IPS DF 6.9 (cell line): ENCODE measurements around the gene CISD3.

Experiments used
- DNase-seq: peaks from one replicate; pipeline ENCODE4 v3.0.0-alpha.2; 2013; ENCODE audit warnings: low read depth, low spot score
- H3K27ac ChIP-seq: one replicate; pipeline ENCODE4 v1.5.1; 2013; ENCODE audit warnings: low read length, control low read depth
- H3K27me3 ChIP-seq: 2 replicates; pipeline ENCODE4 v1.6.1; 2013; ENCODE audit warnings: mild to moderate bottlenecking, low read length; ENCODE audit not compliant: control insufficient read depth, insufficient read depth
- H3K36me3 ChIP-seq: 2 replicates; pipeline ENCODE4 v1.6.1; 2013; ENCODE audit warnings: low read length; ENCODE audit not compliant: control insufficient read depth, insufficient read depth
- H3K4me1 ChIP-seq: 2 replicates; pipeline ENCODE4 v1.6.1; 2013; ENCODE audit warnings: low read length; ENCODE audit not compliant: control insufficient read depth, insufficient read depth
- H3K4me3 ChIP-seq: 2 replicates; pipeline ENCODE4 v1.5.1; 2013; ENCODE audit warnings: mild to moderate bottlenecking, low read length
- H3K9me3 ChIP-seq: 2 replicates; pipeline ENCODE4 v1.6.1; 2013; ENCODE audit warnings: low read length, inconsistent platforms; ENCODE audit not compliant: control insufficient read depth, insufficient read depth
- WGBS: extraction: QIAGEN DNeasy Blood & Tissue Kit; methylation state at CpG from one replicate; pipeline ENCODE4 v1.1.7; 2013; ENCODE audit warnings: mixed read lengths, missing lambda C conversion rate; ENCODE audit not compliant: insufficient read length, insufficient coverage; 5-methylcytosine and 5-hydroxymethylcytosine counted together

Gene CISD3

GRCh38 chr17:38729368-38729885 lies 714 bp upstream of the CISD3 start:
- no peak overlapping the region for H3K27ac ChIP-seq
- H3K9me3 ChIP-seq: no peaks in the 10 kb centered on the region
- H3K27me3 ChIP-seq: peaks cover 5% of the 10 kb centered on the region; the same call in 1 of the 2 replicates
- peak overlapping the region; percentile 63; the same call in 1 of the 2 replicates for H3K4me3 ChIP-seq
- peaks cover 8% of the 10 kb centered on the region for H3K4me1 ChIP-seq
- no peak for DNase-seq
- no CpG with 5 or more reads among the region's 14 CpGs for WGBS
- no peaks in the 10 kb centered on the region for H3K36me3 ChIP-seq

- peaks cover 9% of the 10 kb centered on the region for H3K4me1 ChIP-seq
- no peaks in the 10 kb centered on the region for H3K9me3 ChIP-seq
- DNase-seq: no peak
- H3K36me3 ChIP-seq: peaks cover 7% of the 10 kb centered on the region
- peak overlapping the region; percentile 63 for H3K4me3 ChIP-seq
- WGBS: no CpG with 5 or more reads among the region's 27 CpGs
- no peak overlapping the region for H3K27ac ChIP-seq
- H3K27me3 ChIP-seq: peaks cover 5% of the 10 kb centered on the region; the same call in 1 of the 2 replicates
Measured at GRCh38 chr17:38730526-38731379, 612 bp downstream of the CISD3 start.

- Histone ChIP-seq H3K27ac (no peak overlapping the region), H3K27me3 (peaks cover 5% of the 10 kb centered on the region; the same call in 1 of the 2 replicates), H3K4me1 (peaks cover 9% of the 10 kb centered on the region), H3K36me3 (peaks cover 10% of the 10 kb centered on the region), H3K4me3 (no peak overlapping the region), H3K9me3 (no peaks in the 10 kb centered on the region)
- no peak for DNase-seq
- no CpG with 5 or more reads among the region's 8 CpGs for WGBS
Measured at GRCh38 chr17:38731526-38732294, 1.6 kb downstream of the CISD3 start.

- peaks cover 9% of the 10 kb centered on the region for H3K4me1 ChIP-seq
- H3K36me3 ChIP-seq: peaks cover 10% of the 10 kb centered on the region
- WGBS: 100% methylated on average over 1 of the region's 7 CpGs
- DNase-seq: no peak
- H3K27ac ChIP-seq: no peak overlapping the region
- no peaks in the 10 kb centered on the region for H3K9me3 ChIP-seq
- H3K27me3 ChIP-seq: peaks cover 5% of the 10 kb centered on the region; the same call in 1 of the 2 replicates
- H3K4me3 ChIP-seq: no peak overlapping the region
Measured at GRCh38 chr17:38732376-38733281, 2.5 kb downstream of the CISD3 start.

- H3K27me3 ChIP-seq: peaks cover 4% of the 10 kb centered on the region; the same call in 1 of the 2 replicates
- H3K4me3 ChIP-seq: no peak overlapping the region
- H3K9me3 ChIP-seq: no peaks in the 10 kb centered on the region
- H3K4me1 ChIP-seq: peaks cover 9% of the 10 kb centered on the region
- H3K36me3 ChIP-seq: peaks cover 15% of the 10 kb centered on the region
- no peak for DNase-seq
- no peak overlapping the region for H3K27ac ChIP-seq
- no CpG with 5 or more reads among the region's 9 CpGs for WGBS
Measured at GRCh38 chr17:38733282-38733981, 3.3 kb downstream of the CISD3 start.

GRCh38 chr17:38733982-38734973 lies 4.1 kb downstream of the CISD3 start:
- H3K27ac ChIP-seq: no peak overlapping the region
- DNase-seq: no peak

GRCh38 chr17:38735161-38735997 lies 5.2 kb downstream of the CISD3 start:
- DNase-seq: no peak
- Histone ChIP-seq H3K36me3 (peaks cover 31% of the 10 kb centered on the region), H3K9me3 (no peaks in the 10 kb centered on the region), H3K27me3 (no peaks in the 10 kb centered on the region), H3K4me1 (peaks cover 7% of the 10 kb centered on the region), H3K27ac (no peak overlapping the region), H3K4me3 (no peak overlapping the region)
- WGBS: no CpG with 5 or more reads among the region's 23 CpGs

More at GRCh38 chr17:38733982-38734973, 4.1 kb downstream of the CISD3 start:
- no CpG with 5 or more reads among the region's 15 CpGs for WGBS
- Histone ChIP-seq H3K36me3 (peaks cover 22% of the 10 kb centered on the region), H3K4me1 (peaks cover 9% of the 10 kb centered on the region), H3K9me3 (no peaks in the 10 kb centered on the region), H3K4me3 (no peak overlapping the region), H3K27me3 (no peaks in the 10 kb centered on the region; the same call in 1 of the 2 replicates)

- DNase-seq: no peak
- Histone ChIP-seq H3K9me3 (no peaks in the 10 kb centered on the region), H3K4me1 (0 out of 2 replicates have a peak, but pooled peaks cover 2% of the 10 kb centered on the region), H3K27me3 (no peaks in the 10 kb centered on the region), H3K27ac (no peak overlapping the region), H3K4me3 (no peak overlapping the region), H3K36me3 (peaks cover 34% of the 10 kb centered on the region)
- no CpG with 5 or more reads among the region's 14 CpGs for WGBS
Measured at GRCh38 chr17:38738007-38738662, 8.0 kb downstream of the CISD3 start.
